Middle frontal gyrus (tissue), 1 donor: ENCODE measurements around the gene EDN3.
"Not testable (repeated sequence)": the region's sequence is repeated elsewhere in the genome, so short reads cannot be mapped to it uniquely, and the experiment has no call there.

Experiments used
- DNase-seq: peaks from one replicate; pipeline ENCODE4 v3.0.0-alpha.2; 2015; ENCODE audit warnings: low spot score; ENCODE audit errors: extremely low spot score

Gene EDN3

GRCh38 chr20:59334651-59335300 lies 34.4 kb downstream of the EDN3 start:
- no peak for DNase-seq

- DNase-seq = no peak
Observed at GRCh38 chr20:59335377-59335776, 35.0 kb downstream of the EDN3 start.

GRCh38 chr20:59336540-59336939 lies 36.1 kb downstream of the EDN3 start:
- DNase-seq = no peak

- not testable (repeated sequence) for DNase-seq
Observed at GRCh38 chr20:59338444-59338843, 38.0 kb downstream of the EDN3 start.

GRCh38 chr20:59340201-59340885 lies 39.9 kb downstream of the EDN3 start:
- no peak for DNase-seq

GRCh38 chr20:59341285-59342022 lies 41.0 kb downstream of the EDN3 start:
- not testable (repeated sequence) for DNase-seq

GRCh38 chr20:59342023-59342957 lies 41.9 kb downstream of the EDN3 start:
- DNase-seq = no peak

- no peak for DNase-seq
Observed at GRCh38 chr20:59346061-59346460, 45.6 kb downstream of the EDN3 start.

- DNase-seq = no peak
Observed at GRCh38 chr20:59349277-59349676, 48.9 kb downstream of the EDN3 start.

- DNase-seq = no peak
Observed at GRCh38 chr20:59350330-59351156, 50.1 kb downstream of the EDN3 start.

GRCh38 chr20:59351157-59352040 lies 51.0 kb downstream of the EDN3 start:
- DNase-seq = no peak

- DNase-seq = no peak
Observed at GRCh38 chr20:59352541-59352940, 52.1 kb downstream of the EDN3 start.

- no peak for DNase-seq
Observed at GRCh38 chr20:59352990-59353389, 52.6 kb downstream of the EDN3 start.

GRCh38 chr20:59354460-59354859 lies 54.0 kb downstream of the EDN3 start:
- DNase-seq = no peak

- no peak for DNase-seq
Observed at GRCh38 chr20:59355242-59355641, 54.8 kb downstream of the EDN3 start.

- no peak for DNase-seq
Observed at GRCh38 chr20:59356662-59357165, 56.3 kb downstream of the EDN3 start.

- not testable (repeated sequence) for DNase-seq
Observed at GRCh38 chr20:59358793-59359192, 58.4 kb downstream of the EDN3 start.

GRCh38 chr20:59359906-59360725 lies 59.7 kb downstream of the EDN3 start:
- no peak for DNase-seq
